Subcutaneous adipose tissue (tissue), 4 donors: ENCODE measurements around the gene ASAP2. TPM values are rescaled to one million over a fixed set of nuclear protein-coding genes. Genes with fewer than 3 reads are reported as not detected.

Source experiments
- CTCF ChIP-seq: fragments of 450-650 bp; IDR thresholded peaks from one replicate; pipeline ENCODE4 v1.5.1; 2016; ENCODE audit warnings: low read depth, mild to moderate bottlenecking, control low read depth, antibody characterized with exemption, moderate library complexity
- total RNA-seq, 4 donors: library from RNA; depleted of rRNA; stranded (reverse); fragments of >200 nt; gene quantifications; one replicate each; pipeline ENCODE4 v1.1.0, GENCODE V29; 2016

The ASAP2 gene
- total RNA-seq, 4 donors from 2014 or later = 25.2 to 44.3 (median 33.8) TPM

GRCh38 chr2:9229470-9229820 is 22.8 kb downstream of the ASAP2 start:
- TF ChIP-seq CTCF = no peak

DNA sequence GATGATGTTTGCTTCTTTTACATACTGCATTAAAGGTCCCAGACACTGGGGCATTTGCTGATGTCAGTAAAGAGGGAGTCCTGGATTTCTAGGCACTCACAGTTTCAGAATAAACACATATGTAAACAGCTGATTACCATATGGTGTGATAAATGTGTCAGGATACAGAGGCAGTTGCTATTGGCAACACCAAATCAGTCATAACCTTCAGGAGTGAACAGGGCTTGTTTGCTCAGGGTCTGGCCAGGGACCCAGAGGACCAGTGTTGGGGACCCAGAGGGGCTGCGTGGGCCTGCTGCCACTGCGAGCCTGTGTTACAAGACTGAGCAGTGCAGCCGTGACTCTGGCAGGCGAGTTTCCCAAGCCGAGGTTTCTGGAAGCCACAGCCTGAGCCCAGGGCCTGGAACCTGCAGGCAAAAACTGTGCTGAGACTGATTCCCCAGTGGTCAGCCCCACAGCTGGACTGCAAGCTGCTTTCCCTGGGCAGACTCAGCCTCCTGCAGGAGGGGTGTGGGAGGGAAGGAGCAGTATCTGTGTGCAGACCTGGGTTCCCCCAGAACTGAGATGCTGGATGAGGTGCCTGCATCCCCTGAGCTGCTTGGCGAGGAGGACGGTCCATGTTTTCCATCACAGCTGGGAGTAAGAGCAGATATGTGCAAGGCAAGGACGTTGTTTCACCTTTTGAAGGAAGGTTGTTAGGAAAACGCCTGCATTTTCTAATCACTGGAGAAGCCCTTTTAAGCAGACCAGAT is 23.6 kb downstream of the ASAP2 start:
- no peak for TF ChIP-seq CTCF

DNA sequence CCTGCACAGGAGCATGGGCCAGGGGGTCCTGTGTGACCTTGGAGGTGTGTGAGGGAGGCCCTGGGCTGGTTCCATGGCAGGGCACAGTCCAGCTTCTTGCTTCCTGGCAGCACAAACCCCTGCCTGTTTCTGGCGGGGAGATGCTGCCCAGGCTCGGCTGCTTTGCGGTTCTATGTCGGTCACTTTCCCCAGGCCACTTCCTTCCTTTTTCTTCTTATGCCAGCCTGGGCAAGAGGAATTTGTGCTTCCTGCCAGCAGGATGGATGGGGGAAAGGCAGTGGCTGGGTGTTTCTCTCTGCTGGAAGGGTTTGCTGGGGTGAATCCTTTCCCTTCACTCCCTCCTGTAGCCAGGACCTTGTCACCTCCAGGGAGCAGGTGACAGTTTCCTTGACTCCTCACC is 24.3 kb downstream of the ASAP2 start:
- no peak for TF ChIP-seq CTCF

DNA sequence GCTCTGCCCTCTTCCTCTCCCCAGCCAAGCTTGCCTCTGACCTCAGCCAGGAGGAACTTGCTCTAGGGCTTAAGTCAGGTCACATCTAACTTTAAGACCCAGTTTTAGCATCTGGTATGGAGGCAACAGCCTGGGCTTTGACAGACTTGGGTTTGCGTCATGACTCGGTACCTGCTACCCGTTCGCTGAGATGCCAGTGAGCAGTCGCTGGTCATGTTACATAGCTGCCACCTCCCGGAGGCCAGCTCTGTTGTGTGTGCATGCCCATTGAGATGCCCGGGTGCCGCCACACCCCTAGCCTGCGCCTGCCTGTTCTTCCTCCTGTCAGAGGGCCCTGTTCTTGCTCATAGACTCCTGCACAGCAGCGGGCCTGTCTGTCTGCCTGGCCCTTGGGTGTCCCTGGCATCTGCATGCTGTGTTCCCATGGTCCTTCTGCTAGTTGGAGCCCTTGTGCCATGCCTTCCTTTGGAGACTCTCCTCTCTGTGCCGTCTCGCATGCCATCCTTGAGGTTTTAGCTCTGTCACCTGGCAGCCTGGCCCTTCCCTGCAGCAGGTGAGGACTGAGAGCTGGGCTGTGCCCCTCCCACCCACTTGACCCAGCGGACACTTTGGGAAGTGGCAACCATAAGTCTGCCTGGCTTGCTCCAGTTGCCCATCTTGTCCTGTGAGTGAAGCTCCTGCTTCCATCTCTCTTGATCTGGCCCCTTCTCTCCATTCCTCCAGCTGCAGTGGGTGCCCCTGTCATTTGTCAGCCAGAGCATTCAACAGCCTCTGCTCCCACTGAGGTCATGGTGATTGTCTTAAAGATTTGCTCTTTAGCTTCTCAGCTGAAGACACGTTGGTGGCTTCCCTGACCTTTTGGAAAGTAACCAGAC is 24.9 kb downstream of the ASAP2 start:
- TF ChIP-seq CTCF = no peak

GRCh38 chr2:9232166-9232479 is 25.5 kb downstream of the ASAP2 start:
- TF ChIP-seq CTCF = no peak

GRCh38 chr2:9232886-9233285 is 26.3 kb downstream of the ASAP2 start:
- no peak for TF ChIP-seq CTCF

GRCh38 chr2:9234680-9235146 is 28.1 kb downstream of the ASAP2 start:
- no peak for TF ChIP-seq CTCF
